Tibial nerve (tissue), 4 donors: ENCODE measurements around the gene DUS1L.

ENCODE experiments used
- EP300 ChIP-seq, 2 donors: sonication (generic); formaldehyde crosslinking; IDR thresholded peaks; one replicate each; pipeline ENCODE4 v1.6.1; 2017; ENCODE audit warnings: antibody characterized with exemption in 2 of 2, mild to moderate bottlenecking in 1 of 2
- TF ChIP-seq, protein P1 (sequence below), 5 experiments: fragments of 200-600 bp in 3 of 5; fragments of 450-650 bp in 2 of 5; sonication (generic) in 3 of 5; IDR thresholded peaks; one replicate each; pipeline ENCODE4 v1.5.1; 2016 to 2019; ENCODE audit warnings: antibody characterized with exemption in 5 of 5, mild to moderate bottlenecking in 3 of 5, moderate library complexity in 2 of 5

DNA sequence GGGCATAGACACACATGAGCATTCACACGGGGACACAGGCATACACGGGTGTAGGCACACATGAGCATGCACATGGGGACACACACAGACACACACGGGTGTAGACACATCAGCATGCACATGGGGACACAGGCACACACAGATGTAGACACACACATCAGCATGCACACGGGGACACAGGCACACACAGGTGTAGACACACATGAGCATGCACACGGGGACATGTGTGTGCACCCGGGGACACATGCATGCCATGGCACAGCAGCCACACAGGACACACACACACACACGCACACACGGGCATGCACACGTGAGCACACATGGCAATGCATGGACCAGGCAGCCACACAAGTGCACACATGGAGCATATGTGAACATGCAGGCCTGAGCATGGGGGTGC is 23.0 kb downstream of the DUS1L start:
- TF ChIP-seq, protein P1, sequence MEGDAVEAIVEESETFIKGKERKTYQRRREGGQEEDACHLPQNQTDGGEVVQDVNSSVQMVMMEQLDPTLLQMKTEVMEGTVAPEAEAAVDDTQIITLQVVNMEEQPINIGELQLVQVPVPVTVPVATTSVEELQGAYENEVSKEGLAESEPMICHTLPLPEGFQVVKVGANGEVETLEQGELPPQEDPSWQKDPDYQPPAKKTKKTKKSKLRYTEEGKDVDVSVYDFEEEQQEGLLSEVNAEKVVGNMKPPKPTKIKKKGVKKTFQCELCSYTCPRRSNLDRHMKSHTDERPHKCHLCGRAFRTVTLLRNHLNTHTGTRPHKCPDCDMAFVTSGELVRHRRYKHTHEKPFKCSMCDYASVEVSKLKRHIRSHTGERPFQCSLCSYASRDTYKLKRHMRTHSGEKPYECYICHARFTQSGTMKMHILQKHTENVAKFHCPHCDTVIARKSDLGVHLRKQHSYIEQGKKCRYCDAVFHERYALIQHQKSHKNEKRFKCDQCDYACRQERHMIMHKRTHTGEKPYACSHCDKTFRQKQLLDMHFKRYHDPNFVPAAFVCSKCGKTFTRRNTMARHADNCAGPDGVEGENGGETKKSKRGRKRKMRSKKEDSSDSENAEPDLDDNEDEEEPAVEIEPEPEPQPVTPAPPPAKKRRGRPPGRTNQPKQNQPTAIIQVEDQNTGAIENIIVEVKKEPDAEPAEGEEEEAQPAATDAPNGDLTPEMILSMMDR (IDR thresholded peaks at IDR 0.05) = no peak
- TF ChIP-seq EP300 (IDR thresholded peaks at IDR 0.05) = no peak
